ENCODE results near the gene HOXB4.

DNA sequence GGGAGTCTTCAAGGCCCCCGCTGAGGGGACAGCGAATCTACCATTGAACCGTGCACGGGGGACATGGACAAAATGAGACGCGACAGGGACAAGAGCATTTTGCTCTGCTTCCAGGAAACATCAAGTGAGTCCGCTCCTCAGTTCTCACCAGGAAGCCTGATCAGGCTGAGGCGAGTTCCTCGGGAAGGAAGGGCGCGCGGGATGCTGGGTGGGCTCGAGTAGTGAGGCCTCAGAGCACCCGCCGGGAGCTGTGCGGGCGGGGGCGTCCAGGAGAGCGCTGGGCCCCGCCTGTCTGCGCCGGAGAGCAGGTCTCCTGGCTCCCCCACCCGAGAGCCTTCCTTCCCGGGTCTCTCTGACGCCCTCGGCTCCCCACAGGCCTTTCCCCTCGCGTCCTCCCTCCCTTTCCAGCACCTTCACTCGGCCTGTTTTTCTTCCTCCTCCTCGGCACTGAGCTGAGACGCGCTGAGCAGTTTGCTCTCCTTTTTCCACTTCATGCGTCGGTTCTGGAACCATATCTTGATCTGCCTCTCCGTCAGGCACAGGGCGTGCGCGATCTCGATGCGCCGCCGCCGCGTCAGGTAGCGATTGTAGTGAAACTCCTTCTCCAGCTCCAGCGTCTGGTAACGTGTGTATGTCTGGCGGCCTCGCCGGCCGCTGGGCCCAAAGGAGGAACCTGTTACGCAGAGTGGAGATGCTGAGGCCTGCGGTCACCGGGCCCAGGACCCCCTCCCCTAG lies 18.0 kb upstream of the HOXB4 start:
- TF ChIP-seq, protein P1, sequence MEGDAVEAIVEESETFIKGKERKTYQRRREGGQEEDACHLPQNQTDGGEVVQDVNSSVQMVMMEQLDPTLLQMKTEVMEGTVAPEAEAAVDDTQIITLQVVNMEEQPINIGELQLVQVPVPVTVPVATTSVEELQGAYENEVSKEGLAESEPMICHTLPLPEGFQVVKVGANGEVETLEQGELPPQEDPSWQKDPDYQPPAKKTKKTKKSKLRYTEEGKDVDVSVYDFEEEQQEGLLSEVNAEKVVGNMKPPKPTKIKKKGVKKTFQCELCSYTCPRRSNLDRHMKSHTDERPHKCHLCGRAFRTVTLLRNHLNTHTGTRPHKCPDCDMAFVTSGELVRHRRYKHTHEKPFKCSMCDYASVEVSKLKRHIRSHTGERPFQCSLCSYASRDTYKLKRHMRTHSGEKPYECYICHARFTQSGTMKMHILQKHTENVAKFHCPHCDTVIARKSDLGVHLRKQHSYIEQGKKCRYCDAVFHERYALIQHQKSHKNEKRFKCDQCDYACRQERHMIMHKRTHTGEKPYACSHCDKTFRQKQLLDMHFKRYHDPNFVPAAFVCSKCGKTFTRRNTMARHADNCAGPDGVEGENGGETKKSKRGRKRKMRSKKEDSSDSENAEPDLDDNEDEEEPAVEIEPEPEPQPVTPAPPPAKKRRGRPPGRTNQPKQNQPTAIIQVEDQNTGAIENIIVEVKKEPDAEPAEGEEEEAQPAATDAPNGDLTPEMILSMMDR (IDR thresholded peaks at IDR 0.05; ENCODE audit: insufficient read depth, low read length, poor library complexity, severe bottlenecking): no peak
- TF ChIP-seq EZH2phosphoT487 (conservative IDR thresholded peaks at IDR 0.05; ENCODE audit: low read length): no peak
